Gastrocnemius medialis (tissue), 4 donors: ENCODE data around the gene NAV2. TPM values are rescaled to one million over a fixed set of nuclear protein-coding genes. Genes with fewer than 3 reads are reported as not detected.

ENCODE experiments used
- ATAC-seq, 2 donors: fragments of 150-250 bp; one replicate each; pipeline ENCODE4 v1.9.1; 2016
- DNase-seq, 2 donors: peaks; one replicate each; pipeline ENCODE4 v3.0.0-alpha.2; 2019
- H3K27ac ChIP-seq, 4 donors: fragments of 200-600 bp; sonication (generic); 1 replicate in 1 of 4; 2 replicates in 3 of 4; pipeline ENCODE4 v1.5.1; 2016 to 2018; ENCODE audit warnings: mild to moderate bottlenecking in 2 of 4, moderate library complexity in 1 of 4
- H3K27me3 ChIP-seq, 3 donors: fragments of 200-600 bp; sonication (generic) in 2 of 3; 1 replicate in 1 of 3; 2 replicates in 2 of 3; pipeline versions ENCODE4 v1.5.1 to v1.6.0; 2016 to 2019; ENCODE audit warnings: mild to moderate bottlenecking in 1 of 3, moderate library complexity in 1 of 3
- H3K36me3 ChIP-seq, 2 donors: fragments of 200-600 bp; sonication (generic) in 1 of 2; one replicate each; pipeline ENCODE4 v1.5.1; 2017 to 2018
- H3K4me1 ChIP-seq, 2 donors: fragments of 200-600 bp; sonication (generic) in 1 of 2; one replicate each; pipeline ENCODE4 v1.5.1; 2016 to 2017; ENCODE audit warnings: mild to moderate bottlenecking in 2 of 2
- H3K4me3 ChIP-seq, 4 donors: fragments of 200-600 bp; sonication (generic) in 3 of 4; 1 replicate in 1 of 4; 2 replicates in 3 of 4; pipeline ENCODE4 v1.5.1; 2016 to 2019; ENCODE audit warnings: mild to moderate bottlenecking in 2 of 4
- H3K9me3 ChIP-seq, 3 donors: fragments of 200-600 bp; sonication (generic) in 2 of 3; 1 replicate in 1 of 3; 2 replicates in 2 of 3; pipeline ENCODE4 v1.5.1; 2016 to 2019
- CTCF ChIP-seq, 5 experiments: fragments of 450-650 bp in 3 of 5; fragments of 200-600 bp in 2 of 5; sonication (generic) in 2 of 5; IDR thresholded peaks in 4 of 5; conservative IDR thresholded peaks in 1 of 5; 1 replicate in 4 of 5; 2 replicates in 1 of 5; pipeline ENCODE4 v1.5.1; 2016 to 2019; ENCODE audit warnings: antibody characterized with exemption in 5 of 5, mild to moderate bottlenecking in 3 of 5, moderate library complexity in 3 of 5
- POLR2A ChIP-seq, 2 donors: fragments of 450-650 bp; IDR thresholded peaks; one replicate each; pipeline ENCODE4 v1.6.1; 2017; ENCODE audit warnings: antibody characterized with exemption in 2 of 2, mild to moderate bottlenecking in 2 of 2, moderate library complexity in 2 of 2
- in situ Hi-C, 4 donors: fragments of 200-750 bp; cut with MboI; loops; one replicate each; pipeline versions ENCODE4 v1.15.0 to v1.8.0; 2017; ENCODE audit warnings: low sequenced_read_pairs in 4 of 4
- intact Hi-C: fragments of 100-400 bp; cut with DNase I; formaldehyde crosslinking; loops from one replicate; pipeline ENCODE4 v1.15.1; 2023; ENCODE audit warnings: low total_unique reads
- total RNA-seq, 4 donors: library from RNA; depleted of rRNA; stranded (reverse); fragments of >200 nt; gene quantifications; one replicate each; pipeline versions ENCODE4 v1.1.0 to v1.2.3, GENCODE V29; 2016

The NAV2 gene
- total RNA-seq, 4 donors from 2014 or later = 3.2 to 7.7 (median 5.5) TPM

DNA sequence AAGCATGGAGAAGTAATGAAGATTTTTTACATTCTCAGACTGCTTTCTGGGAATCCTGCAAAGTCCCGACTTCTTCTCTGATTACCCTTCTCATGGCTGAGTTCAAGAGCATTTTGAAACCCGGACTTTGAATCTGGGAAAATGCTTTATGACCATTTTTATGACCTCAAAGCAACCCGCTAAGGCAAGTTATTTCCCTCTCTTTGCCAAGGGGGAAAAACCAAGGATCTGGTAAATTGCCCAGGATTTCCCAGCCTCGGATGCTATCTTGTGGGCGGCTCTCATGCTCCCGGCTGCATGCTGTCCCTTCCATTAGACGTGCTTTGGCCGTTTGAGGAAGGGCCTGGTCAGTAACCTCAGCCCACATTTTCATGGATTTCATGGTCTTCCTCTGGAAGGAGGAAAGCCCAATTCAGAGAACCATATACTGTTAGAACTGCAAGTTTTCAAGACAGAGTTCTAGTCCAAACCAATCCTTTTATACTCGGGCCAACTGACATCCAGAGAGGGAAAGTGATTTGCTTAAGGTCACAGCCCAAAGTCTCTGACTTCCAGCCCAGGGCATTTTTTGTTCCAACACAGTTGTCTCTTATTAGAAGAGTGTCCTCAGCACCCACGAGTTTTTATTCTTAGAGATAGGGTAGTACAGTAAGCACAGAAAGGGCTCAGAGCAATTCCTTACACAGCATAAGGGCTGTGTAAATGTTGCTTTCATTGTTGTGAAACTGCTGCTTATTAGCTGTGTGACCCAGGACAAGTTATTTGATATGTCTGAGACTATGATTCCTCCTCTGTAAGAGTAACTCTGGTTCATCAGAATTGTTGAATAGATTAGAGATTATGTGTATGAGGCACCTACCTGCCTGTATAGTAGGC is 77.4 kb downstream of the NAV2 start:
- H3K4me3 ChIP-seq = no peak overlapping the region
- no peaks in the 10 kb centered on the region for H3K36me3 ChIP-seq
- H3K4me1 ChIP-seq = no peaks in the 10 kb centered on the region
- no peaks in the 10 kb centered on the region for H3K27me3 ChIP-seq
- in situ Hi-C loops (no loop called here), intact Hi-C loops (no loop called here)
- no peak for DNase-seq
- no peak overlapping the region for H3K27ac ChIP-seq
- no peak for ATAC-seq
- H3K9me3 ChIP-seq = no peaks in the 10 kb centered on the region
- TF ChIP-seq CTCF (IDR thresholded peaks at IDR 0.05 in 4 of 5, conservative IDR thresholded peaks at IDR 0.05 in 1 of 5) (no peak), POLR2A (IDR thresholded peaks at IDR 0.05) (no peak)

DNA sequence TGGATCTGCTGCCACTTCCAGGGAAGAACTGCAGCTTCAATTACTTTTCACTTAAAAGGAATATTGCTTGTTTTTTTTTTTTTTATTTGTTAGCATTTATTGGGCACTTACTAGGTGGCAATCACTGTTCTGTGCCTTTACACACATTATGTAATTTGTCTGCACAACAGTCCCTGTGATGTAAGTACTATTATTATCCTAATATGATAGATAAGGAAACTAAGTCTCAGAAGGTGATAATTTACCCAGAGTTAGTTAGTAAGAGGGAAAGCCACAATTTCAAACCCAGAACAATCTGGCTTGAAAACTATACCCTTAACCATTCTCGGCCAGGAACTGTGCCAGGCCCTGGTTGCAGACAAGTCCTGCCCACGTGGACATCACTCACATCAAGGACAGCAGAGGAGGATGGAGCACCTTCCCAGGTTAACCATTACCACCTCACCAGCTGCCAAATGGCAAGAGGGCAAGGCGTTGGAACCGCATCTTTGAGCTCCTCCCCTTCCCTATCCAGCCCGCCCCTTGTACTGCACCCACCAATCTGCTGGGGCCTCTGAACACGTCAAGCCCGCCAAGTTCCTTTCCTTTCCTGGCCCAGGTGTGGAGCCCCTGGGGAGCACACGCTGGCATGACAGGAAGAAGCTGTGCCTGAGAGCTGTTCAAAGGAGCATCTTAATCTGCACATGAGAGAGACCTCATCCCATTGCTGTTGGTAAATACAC is 78.4 kb downstream of the NAV2 start:
- in situ Hi-C loops = no loop called here
- no peak overlapping the region for H3K27ac ChIP-seq

GRCh38 chr11:19792510-19792909 is 79.9 kb downstream of the NAV2 start:
- no peak overlapping the region for H3K27ac ChIP-seq
- TF ChIP-seq CTCF (IDR thresholded peaks at IDR 0.05 in 4 of 5, conservative IDR thresholded peaks at IDR 0.05 in 1 of 5) (no peak), POLR2A (IDR thresholded peaks at IDR 0.05) (no peak)
- intact Hi-C loops (no loop called here), in situ Hi-C loops (no loop called here)
- DNase-seq = no peak
- H3K9me3 ChIP-seq = no peaks in the 10 kb centered on the region
- ATAC-seq = no peak
- H3K4me1 ChIP-seq = no peaks in the 10 kb centered on the region
- no peak overlapping the region for H3K4me3 ChIP-seq
- H3K36me3 ChIP-seq = no peaks in the 10 kb centered on the region
- no peaks in the 10 kb centered on the region for H3K27me3 ChIP-seq

More for the DNA sequence above, 78.4 kb downstream of the NAV2 start:
- no peak for TF ChIP-seq POLR2A (IDR thresholded peaks at IDR 0.05)
- no peak for TF ChIP-seq CTCF (IDR thresholded peaks at IDR 0.05 in 4 of 5, conservative IDR thresholded peaks at IDR 0.05 in 1 of 5)
- H3K9me3 ChIP-seq = no peaks in the 10 kb centered on the region
- ATAC-seq (no peak), DNase-seq (no peak)
- no peaks in the 10 kb centered on the region for H3K36me3 ChIP-seq
- intact Hi-C loops = no loop called here
- no peak overlapping the region for H3K4me3 ChIP-seq
- H3K4me1 ChIP-seq = no peaks in the 10 kb centered on the region
- no peaks in the 10 kb centered on the region for H3K27me3 ChIP-seq

- no peak overlapping the region for H3K27ac ChIP-seq
- TF ChIP-seq POLR2A (IDR thresholded peaks at IDR 0.05) = no peak
- TF ChIP-seq CTCF (IDR thresholded peaks at IDR 0.05 in 4 of 5, conservative IDR thresholded peaks at IDR 0.05 in 1 of 5) = no peak
- intact Hi-C loops = no loop called here
Measured at GRCh38 chr11:19793326-19793725, 80.7 kb downstream of the NAV2 start.

More at GRCh38 chr11:19793326-19793725, 80.7 kb downstream of the NAV2 start:
- H3K4me3 ChIP-seq = no peak overlapping the region
- H3K36me3 ChIP-seq = no peaks in the 10 kb centered on the region
- H3K27me3 ChIP-seq = no peaks in the 10 kb centered on the region
- ATAC-seq = no peak
- in situ Hi-C loops = no loop called here
- DNase-seq = no peak
- no peaks in the 10 kb centered on the region for H3K9me3 ChIP-seq
- H3K4me1 ChIP-seq = no peaks in the 10 kb centered on the region
